Gastrocnemius medialis (tissue), 4 donors: Measurements from ENCODE around the gene HLA-B.

ENCODE experiments used
- CTCF ChIP-seq, 5 experiments: fragments of 450-650 bp in 3 of 5; fragments of 200-600 bp in 2 of 5; sonication (generic) in 2 of 5; IDR thresholded peaks in 4 of 5; conservative IDR thresholded peaks in 1 of 5; 1 replicate in 4 of 5; 2 replicates in 1 of 5; pipeline ENCODE4 v1.5.1; 2016 to 2019; ENCODE audit warnings: antibody characterized with exemption in 5 of 5, mild to moderate bottlenecking in 3 of 5, moderate library complexity in 3 of 5
- POLR2A ChIP-seq, 2 donors: fragments of 450-650 bp; IDR thresholded peaks; one replicate each; pipeline ENCODE4 v1.6.1; 2017; ENCODE audit warnings: antibody characterized with exemption in 2 of 2, mild to moderate bottlenecking in 2 of 2, moderate library complexity in 2 of 2

- TF ChIP-seq CTCF (IDR thresholded peaks at IDR 0.05 in 4 of 5, conservative IDR thresholded peaks at IDR 0.05 in 1 of 5) (no peak), POLR2A (IDR thresholded peaks at IDR 0.05) (no peak)
Observed at GRCh38 chr6:31321005-31321707, 35.8 kb downstream of the HLA-B start.
